ENCODE measurements around the gene IDUA. TPM values are rescaled to one million over a fixed set of nuclear protein-coding genes. Genes with fewer than 3 reads are reported as not detected.

IDUA gene
- total RNA-seq, 1 experiment from 2014 or later = 35.0 TPM

DNA sequence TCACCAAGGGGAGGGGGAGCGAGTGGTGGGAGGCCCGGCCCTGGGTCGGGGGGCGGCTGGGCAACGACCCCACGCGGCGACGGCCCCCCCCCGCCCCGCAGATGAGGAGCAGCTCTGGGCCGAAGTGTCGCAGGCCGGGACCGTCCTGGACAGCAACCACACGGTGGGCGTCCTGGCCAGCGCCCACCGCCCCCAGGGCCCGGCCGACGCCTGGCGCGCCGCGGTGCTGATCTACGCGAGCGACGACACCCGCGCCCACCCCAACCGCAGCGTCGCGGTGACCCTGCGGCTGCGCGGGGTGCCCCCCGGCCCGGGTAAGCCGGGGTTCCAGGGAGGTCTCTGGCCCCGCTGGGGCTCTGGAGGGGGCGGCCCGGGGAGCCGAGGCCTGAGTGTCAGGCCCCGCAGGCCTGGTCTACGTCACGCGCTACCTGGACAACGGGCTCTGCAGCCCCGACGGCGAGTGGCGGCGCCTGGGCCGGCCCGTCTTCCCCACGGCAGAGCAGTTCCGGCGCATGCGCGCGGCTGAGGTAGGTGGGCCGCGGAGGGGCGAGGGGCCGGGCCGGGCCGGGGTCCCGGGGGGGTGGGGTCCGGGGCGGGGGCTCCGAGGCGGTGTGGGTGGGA, 15.9 kb downstream of the IDUA start:
- DNase-seq (ENCODE audit: unreplicated experiment) = no peak
- no peak overlapping the region for H3K4me3 Mint-ChIP-seq (ENCODE audit: unreplicated experiment)
- no peaks in the 10 kb centered on the region for H3K9me3 Mint-ChIP-seq (ENCODE audit: unreplicated experiment)
- TF ChIP-seq, protein P1, sequence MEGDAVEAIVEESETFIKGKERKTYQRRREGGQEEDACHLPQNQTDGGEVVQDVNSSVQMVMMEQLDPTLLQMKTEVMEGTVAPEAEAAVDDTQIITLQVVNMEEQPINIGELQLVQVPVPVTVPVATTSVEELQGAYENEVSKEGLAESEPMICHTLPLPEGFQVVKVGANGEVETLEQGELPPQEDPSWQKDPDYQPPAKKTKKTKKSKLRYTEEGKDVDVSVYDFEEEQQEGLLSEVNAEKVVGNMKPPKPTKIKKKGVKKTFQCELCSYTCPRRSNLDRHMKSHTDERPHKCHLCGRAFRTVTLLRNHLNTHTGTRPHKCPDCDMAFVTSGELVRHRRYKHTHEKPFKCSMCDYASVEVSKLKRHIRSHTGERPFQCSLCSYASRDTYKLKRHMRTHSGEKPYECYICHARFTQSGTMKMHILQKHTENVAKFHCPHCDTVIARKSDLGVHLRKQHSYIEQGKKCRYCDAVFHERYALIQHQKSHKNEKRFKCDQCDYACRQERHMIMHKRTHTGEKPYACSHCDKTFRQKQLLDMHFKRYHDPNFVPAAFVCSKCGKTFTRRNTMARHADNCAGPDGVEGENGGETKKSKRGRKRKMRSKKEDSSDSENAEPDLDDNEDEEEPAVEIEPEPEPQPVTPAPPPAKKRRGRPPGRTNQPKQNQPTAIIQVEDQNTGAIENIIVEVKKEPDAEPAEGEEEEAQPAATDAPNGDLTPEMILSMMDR (IDR thresholded peaks at IDR 0.05; ENCODE audit: unreplicated experiment) = no peak
- CTCF ChIA-PET = no interaction called here
- intact Hi-C loops (cut with micrococcal nuclease) = no loop called here
- peaks cover 34% of the 10 kb centered on the region for H3K27me3 Mint-ChIP-seq (ENCODE audit: insufficient read depth, unreplicated experiment)
- POLR2A ChIA-PET = no interaction called here
- no TSS peak for BruUV-seq (replicated peaks)
- H3K4me1 Mint-ChIP-seq (ENCODE audit: insufficient read depth, unreplicated experiment) = no peaks in the 10 kb centered on the region
- H3K36me3 Mint-ChIP-seq (ENCODE audit: insufficient read depth, unreplicated experiment) = peaks cover 6% of the 10 kb centered on the region
- no peak overlapping the region for H3K27ac Mint-ChIP-seq (ENCODE audit: low read depth, unreplicated experiment)

GRCh38 chr4:1003271-1004070, 16.6 kb downstream of the IDUA start:
- peaks cover 35% of the 10 kb centered on the region for H3K27me3 Mint-ChIP-seq (ENCODE audit: insufficient read depth, unreplicated experiment)
- H3K9me3 Mint-ChIP-seq (ENCODE audit: unreplicated experiment) = no peaks in the 10 kb centered on the region
- H3K4me3 Mint-ChIP-seq (ENCODE audit: unreplicated experiment) = no peak overlapping the region
- TF ChIP-seq, protein P1 (IDR thresholded peaks at IDR 0.05; ENCODE audit: unreplicated experiment) = no peak
- ChIA-PET POLR2A (no interaction called here), CTCF (no interaction called here)
- peaks cover 6% of the 10 kb centered on the region for H3K36me3 Mint-ChIP-seq (ENCODE audit: insufficient read depth, unreplicated experiment)
- no peak for DNase-seq (ENCODE audit: unreplicated experiment)
- H3K27ac Mint-ChIP-seq (ENCODE audit: low read depth, unreplicated experiment) = no peak overlapping the region
- BruUV-seq (replicated peaks) = no TSS peak
- intact Hi-C loops (cut with micrococcal nuclease) = no loop called here
- no peaks in the 10 kb centered on the region for H3K4me1 Mint-ChIP-seq (ENCODE audit: insufficient read depth, unreplicated experiment)

- no peak overlapping the region for H3K27ac Mint-ChIP-seq (ENCODE audit: low read depth, unreplicated experiment)
- BruUV-seq (replicated peaks) = no TSS peak
- peaks cover 35% of the 10 kb centered on the region for H3K27me3 Mint-ChIP-seq (ENCODE audit: insufficient read depth, unreplicated experiment)
- intact Hi-C loops (cut with micrococcal nuclease) = no loop called here
- POLR2A ChIA-PET = no interaction called here
- peaks cover 6% of the 10 kb centered on the region for H3K36me3 Mint-ChIP-seq (ENCODE audit: insufficient read depth, unreplicated experiment)
- no peak overlapping the region for H3K4me3 Mint-ChIP-seq (ENCODE audit: unreplicated experiment)
- H3K9me3 Mint-ChIP-seq (ENCODE audit: unreplicated experiment) = no peaks in the 10 kb centered on the region
- DNase-seq (ENCODE audit: unreplicated experiment) = no peak
- TF ChIP-seq, protein P1 (IDR thresholded peaks at IDR 0.05; ENCODE audit: unreplicated experiment) = no peak
- CTCF ChIA-PET = no interaction called here
- peaks cover 3% of the 10 kb centered on the region for H3K4me1 Mint-ChIP-seq (ENCODE audit: insufficient read depth, unreplicated experiment)
Measured at GRCh38 chr4:1004071-1004418, 17.2 kb downstream of the IDUA start.

DNA sequence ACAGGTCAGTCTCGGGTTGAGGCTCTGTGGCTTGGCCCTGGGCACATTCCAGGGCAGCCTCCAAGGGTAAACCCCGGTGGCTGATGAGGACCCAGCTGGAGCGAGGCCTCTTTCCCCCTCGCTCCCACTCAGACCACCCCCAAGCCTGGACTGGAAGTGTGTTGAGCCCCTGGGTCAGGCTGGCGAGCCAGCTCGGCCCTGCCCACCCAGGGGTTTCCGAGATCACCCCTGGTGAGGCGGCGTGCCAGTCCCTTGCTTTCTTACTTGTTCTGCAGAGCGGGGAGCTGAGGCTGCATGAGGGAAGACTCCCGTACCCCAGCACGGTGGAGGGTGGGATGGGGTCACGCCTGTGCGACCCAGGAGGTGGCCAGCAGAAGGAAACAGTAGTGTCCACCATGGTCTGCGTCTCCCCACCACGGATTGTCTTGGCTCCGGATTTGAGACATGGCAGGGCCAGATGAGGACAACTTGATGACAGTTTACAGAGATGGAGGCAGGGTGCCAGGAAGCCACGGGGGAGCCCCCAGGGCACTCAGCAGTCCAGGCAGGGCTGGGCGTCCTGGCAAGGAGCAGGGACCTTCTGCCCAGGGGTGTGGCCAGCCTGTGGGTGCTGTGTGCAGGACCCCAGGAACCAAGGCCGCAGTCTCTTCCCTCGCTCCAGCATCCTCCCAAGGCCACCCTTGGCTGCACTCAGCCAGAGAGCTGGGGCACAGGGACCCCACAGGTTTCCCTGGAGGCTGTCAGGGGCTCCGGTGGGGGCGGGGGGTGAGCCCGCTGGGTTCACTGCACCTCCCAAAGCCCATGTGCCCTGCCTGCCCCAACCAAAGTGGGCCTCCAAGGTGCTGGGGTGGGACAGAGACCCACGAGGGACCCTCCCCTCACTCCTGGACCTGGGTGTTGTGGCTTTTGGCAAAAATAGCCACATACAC, 18.0 kb downstream of the IDUA start:
- no peaks in the 10 kb centered on the region for H3K9me3 Mint-ChIP-seq (ENCODE audit: unreplicated experiment)
- ChIA-PET CTCF (no interaction called here), POLR2A (interaction anchor here (0.7 kb wide), 2 partner anchors 171 to 283 kb away, joined by 3 read pairs; no protein-coding TSS in a partner anchor)
- BruUV-seq (replicated peaks) = no TSS peak
- H3K4me1 Mint-ChIP-seq (ENCODE audit: insufficient read depth, unreplicated experiment) = peaks cover 5% of the 10 kb centered on the region
- peaks cover 9% of the 10 kb centered on the region for H3K36me3 Mint-ChIP-seq (ENCODE audit: insufficient read depth, unreplicated experiment)
- TF ChIP-seq, protein P1 (IDR thresholded peaks at IDR 0.05; ENCODE audit: unreplicated experiment) = no peak
- no peak for DNase-seq (ENCODE audit: unreplicated experiment)
- intact Hi-C loops (cut with micrococcal nuclease) = no loop called here
- H3K27me3 Mint-ChIP-seq (ENCODE audit: insufficient read depth, unreplicated experiment) = peaks cover 29% of the 10 kb centered on the region
- H3K4me3 Mint-ChIP-seq (ENCODE audit: unreplicated experiment) = no peak overlapping the region
- no peak overlapping the region for H3K27ac Mint-ChIP-seq (ENCODE audit: low read depth, unreplicated experiment)

Data from MCF 10A (cell line).